Heart left ventricle (tissue), 16 donors: ENCODE results near the gene SLC32A1. TPM values are rescaled to one million over a fixed set of nuclear protein-coding genes. Genes with fewer than 3 reads are reported as not detected.

Source experiments
- ATAC-seq, 4 donors: fragments of 200-7000 bp; cut with Tn5 transposase; one replicate each; pipeline ENCODE4 v1.9.1; 2020 to 2022; ENCODE audit warnings: moderate library complexity in 4 of 4, mild to moderate bottlenecking in 3 of 4, moderate number of reproducible peaks in 1 of 4
- DNase-seq, 5 donors: peaks; one replicate each; pipeline ENCODE4 v3.0.0-alpha.2; 2020
- H3K27ac ChIP-seq, 12 donors: fragments of 200-600 bp; sonication (generic) in 4 of 12; one replicate each; pipeline versions ENCODE4 v1.5.0 to v1.8.0; 2016 to 2022; ENCODE audit warnings: mild to moderate bottlenecking in 2 of 12
- H3K27me3 ChIP-seq, 9 donors: fragments of 200-600 bp; sonication (generic) in 2 of 9; one replicate each; pipeline versions ENCODE4 v1.5.1 to v1.8.0; 2016 to 2022; ENCODE audit warnings: mild to moderate bottlenecking in 3 of 9
- H3K36me3 ChIP-seq, 9 donors: fragments of 200-600 bp; sonication (generic) in 2 of 9; one replicate each; pipeline versions ENCODE4 v1.5.0 to v1.8.0; 2018 to 2022; ENCODE audit warnings: mild to moderate bottlenecking in 2 of 9
- H3K4me1 ChIP-seq, 12 donors: fragments of 200-600 bp; sonication (generic) in 4 of 12; one replicate each; pipeline versions ENCODE4 v1.5.0 to v1.8.0; 2016 to 2022; ENCODE audit warnings: mild to moderate bottlenecking in 3 of 12
- H3K4me3 ChIP-seq, 12 donors: fragments of 200-600 bp; sonication (generic) in 4 of 12; one replicate each; pipeline versions ENCODE4 v1.5.0 to v1.8.0; 2017 to 2022; ENCODE audit warnings: mild to moderate bottlenecking in 9 of 12, moderate library complexity in 4 of 12
- H3K9me3 ChIP-seq, 12 donors: fragments of 200-600 bp; sonication (generic) in 4 of 12; one replicate each; pipeline versions ENCODE4 v1.5.0 to v1.8.0; 2016 to 2022; ENCODE audit warnings: mild to moderate bottlenecking in 1 of 12
- POLR2A ChIP-seq, 2 donors: fragments of 450-650 bp; IDR thresholded peaks; one replicate each; pipeline ENCODE4 v1.6.1; 2017; ENCODE audit warnings: antibody characterized with exemption in 2 of 2, mild to moderate bottlenecking in 2 of 2, moderate library complexity in 2 of 2
- WGBS, 4 donors: extraction: QIAGEN DNeasy Blood & Tissue Kit in 2 of 4; methylation state at CpG; one replicate each; pipeline versions ENCODE4 v1.1.5 to v1.1.7; 2013 to 2018; 5-methylcytosine and 5-hydroxymethylcytosine counted together
- intact Hi-C, 10 donors: fragments of 100-400 bp; cut with DNase I; formaldehyde crosslinking; loops; one replicate each; pipeline versions ENCODE4 v1.11.1 to v1.14.2; 2022
- polyA plus RNA-seq, 2 donors: library from polyadenylated mRNA; stranded (reverse); fragments of 200-250 nt; gene quantifications; one replicate each; pipeline ENCODE4 v1.2.3, GENCODE V29; 2013
- total RNA-seq, 9 donors: library from RNA; depleted of rRNA in 2 of 9; stranded (reverse); fragments of >200 nt in 2 of 9; fragmentation: NEBNext Ultra II Directional in 3 of 9; extraction: Animal tissue kit (Norgen Biotek cat#: 25700) in 3 of 9; gene quantifications; one replicate each; pipeline versions ENCODE4 v1.1.0 to v1.2.4, GENCODE V29; 2016 to 2023
- TF ChIP-seq, protein P1 (sequence below), 12 donors: fragments of 200-600 bp; sonication (generic) in 4 of 12; IDR thresholded peaks; one replicate each; pipeline versions ENCODE4 v1.5.0 to v1.8.0; 2018 to 2022; ENCODE audit warnings: antibody characterized with exemption in 12 of 12, mild to moderate bottlenecking in 5 of 12
- donor health status: ischemic (EF 13 %, LVEDD 7.1; RV severe dilation, severe dysfunction).
- donor health status: healthy with polysubstance abuse.
- donor health status: DM: no; HTN: yes; CAD: no.
- donor health status: DM: no; HTN: no; CAD: no.
- donor health status: ischemic (EF 25% LVEDD 6.9; RV normal size, moderate dysfunction).
- donor health status: ischemic (EF 25% LVEDD 5.7; RV mildly dilated, moderate dysfunction).
- donor health status: healthy.
- donor health status: DM: yes; HTN: yes; CAD: no.
- donor health status: ischemic (EF 35%, LVEDD 5.7; RV mildly dilated, moderate dysfunction).
- donor health status: nonischemic (EF 11% LVEDD 7.7; RV severe dilation, severe dysfunction).
- donor health status: DM: yes; HTN: yes; CAD: no.
- donor health status: PGD.
- donor health status: ischemic (EF 29% LVEDD 5.4; RV normal size, mild dysfunction).
- donor health status: nonischemic (EF 23%, LVEDD 6.1; RV moderate dilation, normal function).

The SLC32A1 gene
- total and polyA plus RNA-seq, 11 donors = not detected

DNA sequence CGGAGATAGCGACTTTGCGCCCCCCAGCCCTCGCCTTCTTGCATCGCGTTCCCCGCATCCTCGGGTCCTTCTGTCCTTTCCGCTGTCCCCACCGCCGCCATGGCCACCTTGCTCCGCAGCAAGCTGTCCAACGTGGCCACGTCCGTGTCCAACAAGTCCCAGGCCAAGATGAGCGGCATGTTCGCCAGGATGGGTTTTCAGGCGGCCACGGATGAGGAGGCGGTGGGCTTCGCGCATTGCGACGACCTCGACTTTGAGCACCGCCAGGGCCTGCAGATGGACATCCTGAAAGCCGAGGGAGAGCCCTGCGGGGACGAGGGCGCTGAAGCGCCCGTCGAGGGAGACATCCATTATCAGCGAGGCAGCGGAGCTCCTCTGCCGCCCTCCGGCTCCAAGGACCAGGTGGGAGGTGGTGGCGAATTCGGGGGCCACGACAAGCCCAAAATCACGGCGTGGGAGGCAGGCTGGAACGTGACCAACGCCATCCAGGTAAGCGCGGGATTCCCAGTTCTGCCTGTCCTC, 401 bp downstream of the SLC32A1 start:
- TF ChIP-seq POLR2A (IDR thresholded peaks at IDR 0.05) = no peak
- TF ChIP-seq, protein P1, sequence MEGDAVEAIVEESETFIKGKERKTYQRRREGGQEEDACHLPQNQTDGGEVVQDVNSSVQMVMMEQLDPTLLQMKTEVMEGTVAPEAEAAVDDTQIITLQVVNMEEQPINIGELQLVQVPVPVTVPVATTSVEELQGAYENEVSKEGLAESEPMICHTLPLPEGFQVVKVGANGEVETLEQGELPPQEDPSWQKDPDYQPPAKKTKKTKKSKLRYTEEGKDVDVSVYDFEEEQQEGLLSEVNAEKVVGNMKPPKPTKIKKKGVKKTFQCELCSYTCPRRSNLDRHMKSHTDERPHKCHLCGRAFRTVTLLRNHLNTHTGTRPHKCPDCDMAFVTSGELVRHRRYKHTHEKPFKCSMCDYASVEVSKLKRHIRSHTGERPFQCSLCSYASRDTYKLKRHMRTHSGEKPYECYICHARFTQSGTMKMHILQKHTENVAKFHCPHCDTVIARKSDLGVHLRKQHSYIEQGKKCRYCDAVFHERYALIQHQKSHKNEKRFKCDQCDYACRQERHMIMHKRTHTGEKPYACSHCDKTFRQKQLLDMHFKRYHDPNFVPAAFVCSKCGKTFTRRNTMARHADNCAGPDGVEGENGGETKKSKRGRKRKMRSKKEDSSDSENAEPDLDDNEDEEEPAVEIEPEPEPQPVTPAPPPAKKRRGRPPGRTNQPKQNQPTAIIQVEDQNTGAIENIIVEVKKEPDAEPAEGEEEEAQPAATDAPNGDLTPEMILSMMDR (IDR thresholded peaks at IDR 0.05) = no peak
- Histone ChIP-seq H3K4me3 (peak overlapping the region in 1 of 12 donors; percentile 15), H3K27me3 (peaks cover 75 to 98% (median 97%) of the 10 kb centered on the region in 9 donors), H3K27ac (no peak overlapping the region), H3K36me3 (no peaks in the 10 kb centered on the region), H3K4me1 (peaks cover 0 to 62% (median 14%) of the 10 kb centered on the region in 12 donors), H3K9me3 (no peaks in the 10 kb centered on the region)
- DNase-seq (no peak), ATAC-seq (no peak)
- intact Hi-C loops = no loop called here
- 1 to 3% (median 2%) methylated on average over 26 to 46 of the region's 46 CpGs for WGBS, 4 donors

DNA sequence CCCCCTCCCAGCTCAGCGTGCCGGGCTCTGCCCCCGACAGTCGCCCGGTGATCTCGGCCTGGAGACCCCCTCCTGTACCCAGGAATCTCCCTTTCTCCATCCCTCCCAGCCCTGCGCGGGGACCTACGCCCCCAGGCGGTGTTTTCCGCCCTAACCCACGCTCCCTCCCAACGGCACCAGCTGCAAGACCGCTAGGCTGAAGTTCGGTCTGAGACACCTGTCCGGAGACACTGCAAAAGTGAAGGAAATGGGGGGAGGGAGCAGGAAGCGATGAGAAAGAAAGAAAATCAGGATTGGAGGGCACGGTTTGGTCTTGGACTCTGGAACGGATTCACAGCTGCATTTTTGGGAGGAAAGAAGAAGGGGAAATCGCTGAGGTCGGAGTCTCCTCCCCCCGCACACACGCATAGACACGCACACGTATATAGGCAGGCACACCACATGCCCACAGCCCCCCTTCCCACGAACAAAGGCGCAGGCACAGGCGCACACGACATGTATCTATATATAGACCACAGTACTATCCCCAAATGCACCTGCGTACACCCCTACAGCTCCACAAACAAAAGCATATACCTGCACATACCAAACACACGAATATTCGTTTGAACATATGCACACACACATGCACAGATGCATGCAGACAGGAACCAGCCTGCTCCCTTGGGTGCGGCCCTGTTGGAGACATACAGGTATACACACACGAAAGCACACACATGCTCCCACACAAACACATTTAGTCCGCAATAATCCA, 1.0 kb downstream of the SLC32A1 start:
- intact Hi-C loops = no loop called here
- H3K9me3 ChIP-seq = no peaks in the 10 kb centered on the region
- H3K4me3 ChIP-seq = no peak overlapping the region
- no peak overlapping the region for H3K27ac ChIP-seq
- no peak for ATAC-seq
- no peak for DNase-seq
- 2 to 4% (median 4%) methylated on average over 28 to 35 of the region's 35 CpGs for WGBS, 4 donors
- no peaks in the 10 kb centered on the region for H3K36me3 ChIP-seq
- H3K4me1 ChIP-seq = peaks cover 0 to 68% (median 14%) of the 10 kb centered on the region in 12 donors
- no peak for TF ChIP-seq POLR2A (IDR thresholded peaks at IDR 0.05)
- TF ChIP-seq, protein P1 (IDR thresholded peaks at IDR 0.05) = no peak
- H3K27me3 ChIP-seq = peaks cover 82 to 98% (median 97%) of the 10 kb centered on the region in 9 donors

DNA sequence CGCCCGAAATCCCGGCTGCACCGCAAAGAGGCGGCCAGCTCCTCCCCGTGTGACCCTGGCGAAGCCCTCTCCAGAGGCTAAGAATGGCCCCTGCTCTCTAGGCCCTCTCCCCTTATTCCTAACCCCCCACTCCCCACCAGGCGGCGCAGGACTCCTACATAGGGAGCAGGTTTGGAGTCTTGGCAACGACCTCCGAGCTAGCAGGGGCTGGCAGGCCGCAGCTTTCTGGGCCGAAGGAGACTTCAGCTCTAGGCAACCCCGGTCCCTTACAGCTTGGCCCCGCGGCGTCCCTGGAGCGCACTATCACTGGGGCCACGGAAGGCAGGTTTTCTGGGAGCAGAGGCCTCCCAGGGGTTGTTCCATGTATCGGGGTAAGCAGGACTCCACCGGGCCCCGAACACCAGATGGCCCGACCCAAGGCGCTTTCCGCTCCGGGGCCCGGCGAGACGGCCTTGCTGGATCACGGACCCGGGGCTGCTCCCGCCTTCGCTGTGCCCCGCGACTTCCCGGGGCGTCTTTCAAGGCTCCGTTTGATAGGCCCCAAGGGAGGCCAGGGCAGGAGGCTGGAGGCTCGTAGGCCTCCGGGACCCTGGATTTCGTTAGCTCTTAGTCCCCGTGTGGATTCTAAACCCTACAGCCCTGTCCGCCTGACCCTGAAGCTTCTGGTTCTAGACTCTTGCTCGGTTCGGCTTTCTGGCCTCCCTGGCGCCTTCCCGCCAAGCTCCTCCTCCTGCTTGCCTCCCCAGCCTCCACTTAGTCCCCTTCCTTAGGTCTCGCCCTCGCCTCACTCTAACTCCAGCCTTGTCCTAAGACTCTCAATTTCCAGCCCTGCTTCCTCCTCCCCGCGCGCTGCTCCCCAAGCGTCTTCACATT, 1.9 kb downstream of the SLC32A1 start:
- no peak for ATAC-seq
- Histone ChIP-seq H3K27ac (no peak overlapping the region), H3K4me1 (peaks cover 0 to 77% (median 22%) of the 10 kb centered on the region in 12 donors), H3K9me3 (no peaks in the 10 kb centered on the region), H3K36me3 (no peaks in the 10 kb centered on the region), H3K27me3 (peaks cover 88 to 100% (median 98%) of the 10 kb centered on the region in 9 donors), H3K4me3 (no peak overlapping the region)
- intact Hi-C loops = no loop called here
- TF ChIP-seq POLR2A (IDR thresholded peaks at IDR 0.05) = no peak
- TF ChIP-seq, protein P1 (IDR thresholded peaks at IDR 0.05) = peak in 9 of 12 donors; percentile 10 to 51 (median 30)
- 6 to 12% (median 10%) methylated on average over 22 to 53 of the region's 53 CpGs for WGBS, 4 donors
- DNase-seq = peak in 2 of 5 donors; percentile 26 to 34
